ENCODE measurements around the gene KCNA2.

The KCNA2 gene

DNA sequence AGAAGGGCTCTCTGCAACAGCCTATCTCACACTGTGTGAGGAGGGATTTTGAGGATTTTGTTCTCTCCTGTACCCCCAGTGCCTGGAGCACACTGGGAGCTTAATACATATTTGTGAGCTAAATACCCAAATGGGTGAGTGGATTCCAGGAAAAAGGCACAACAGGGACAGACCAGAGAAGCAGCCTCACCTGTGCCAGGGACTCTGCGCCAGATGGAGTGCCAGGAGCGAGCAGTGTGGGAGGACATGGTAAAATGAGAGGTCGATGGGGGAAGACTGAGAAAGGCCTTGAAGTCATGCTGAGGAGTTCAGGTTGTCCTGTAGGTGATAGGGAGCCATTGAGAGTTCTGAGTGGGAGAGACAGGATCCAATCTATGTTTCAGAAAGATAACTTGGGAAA, 11.0 kb upstream of the KCNA2 start:
- TF ChIP-seq, protein P1, sequence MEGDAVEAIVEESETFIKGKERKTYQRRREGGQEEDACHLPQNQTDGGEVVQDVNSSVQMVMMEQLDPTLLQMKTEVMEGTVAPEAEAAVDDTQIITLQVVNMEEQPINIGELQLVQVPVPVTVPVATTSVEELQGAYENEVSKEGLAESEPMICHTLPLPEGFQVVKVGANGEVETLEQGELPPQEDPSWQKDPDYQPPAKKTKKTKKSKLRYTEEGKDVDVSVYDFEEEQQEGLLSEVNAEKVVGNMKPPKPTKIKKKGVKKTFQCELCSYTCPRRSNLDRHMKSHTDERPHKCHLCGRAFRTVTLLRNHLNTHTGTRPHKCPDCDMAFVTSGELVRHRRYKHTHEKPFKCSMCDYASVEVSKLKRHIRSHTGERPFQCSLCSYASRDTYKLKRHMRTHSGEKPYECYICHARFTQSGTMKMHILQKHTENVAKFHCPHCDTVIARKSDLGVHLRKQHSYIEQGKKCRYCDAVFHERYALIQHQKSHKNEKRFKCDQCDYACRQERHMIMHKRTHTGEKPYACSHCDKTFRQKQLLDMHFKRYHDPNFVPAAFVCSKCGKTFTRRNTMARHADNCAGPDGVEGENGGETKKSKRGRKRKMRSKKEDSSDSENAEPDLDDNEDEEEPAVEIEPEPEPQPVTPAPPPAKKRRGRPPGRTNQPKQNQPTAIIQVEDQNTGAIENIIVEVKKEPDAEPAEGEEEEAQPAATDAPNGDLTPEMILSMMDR (IDR thresholded peaks at IDR 0.05; ENCODE audit: low read depth, low read length): no peak
- no peak for DNase-seq (ENCODE audit: extremely low read depth, low read depth)

DNA sequence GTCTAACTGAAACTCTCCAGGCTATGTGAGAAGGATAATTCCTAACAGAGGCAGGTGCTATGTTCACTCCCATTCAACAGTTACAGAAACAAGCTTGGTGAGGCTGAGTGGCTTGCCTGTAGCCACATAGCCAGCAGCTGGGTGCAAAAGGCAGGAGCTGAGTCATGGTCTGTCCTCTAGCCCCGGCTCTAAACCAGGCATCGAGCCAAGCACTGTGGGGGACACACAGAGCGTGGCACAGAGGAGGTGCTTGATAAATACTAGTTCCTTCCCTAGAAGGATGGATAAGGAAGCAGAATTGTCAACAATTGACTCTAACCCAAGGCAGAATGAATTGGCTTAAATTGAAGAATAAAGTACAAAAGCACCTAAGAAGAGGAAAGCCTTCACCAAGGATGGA, 10.4 kb upstream of the KCNA2 start:
- TF ChIP-seq, protein P1 (IDR thresholded peaks at IDR 0.05; ENCODE audit: low read depth, low read length): no peak
- no peak for DNase-seq (ENCODE audit: extremely low read depth, low read depth)

DNA sequence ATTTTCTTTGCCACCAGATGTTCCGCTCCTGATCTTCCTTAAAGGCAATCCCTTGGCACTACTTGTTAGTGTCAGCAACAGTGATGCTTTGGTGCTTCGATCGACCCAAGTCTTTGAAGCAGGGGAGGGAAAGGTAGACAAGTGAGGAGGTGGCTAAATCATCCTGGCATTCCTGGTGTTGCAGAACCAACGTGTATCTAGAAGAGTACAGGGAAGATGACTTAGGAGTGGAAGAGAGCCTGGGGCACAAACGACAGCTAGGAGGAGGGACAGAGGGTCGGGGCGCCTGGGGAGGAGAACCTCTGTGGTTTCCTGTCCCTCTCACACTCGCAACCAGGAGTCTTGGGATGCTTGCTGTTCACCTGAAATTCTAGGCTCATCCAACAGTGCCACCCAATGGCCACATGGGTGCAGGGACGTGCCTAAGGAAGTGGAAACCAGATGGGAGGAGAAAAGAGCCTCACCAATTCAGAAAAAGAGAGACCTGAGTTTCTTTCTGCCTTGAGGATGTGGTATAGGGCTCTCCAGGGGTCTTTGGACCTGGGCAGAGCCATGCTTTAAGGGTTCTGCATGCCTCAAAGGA, 9.5 kb upstream of the KCNA2 start:
- DNase-seq (ENCODE audit: extremely low read depth, low read depth): peak; percentile 11
- TF ChIP-seq, protein P1 (IDR thresholded peaks at IDR 0.05; ENCODE audit: low read depth, low read length): peak; percentile 62

DNA sequence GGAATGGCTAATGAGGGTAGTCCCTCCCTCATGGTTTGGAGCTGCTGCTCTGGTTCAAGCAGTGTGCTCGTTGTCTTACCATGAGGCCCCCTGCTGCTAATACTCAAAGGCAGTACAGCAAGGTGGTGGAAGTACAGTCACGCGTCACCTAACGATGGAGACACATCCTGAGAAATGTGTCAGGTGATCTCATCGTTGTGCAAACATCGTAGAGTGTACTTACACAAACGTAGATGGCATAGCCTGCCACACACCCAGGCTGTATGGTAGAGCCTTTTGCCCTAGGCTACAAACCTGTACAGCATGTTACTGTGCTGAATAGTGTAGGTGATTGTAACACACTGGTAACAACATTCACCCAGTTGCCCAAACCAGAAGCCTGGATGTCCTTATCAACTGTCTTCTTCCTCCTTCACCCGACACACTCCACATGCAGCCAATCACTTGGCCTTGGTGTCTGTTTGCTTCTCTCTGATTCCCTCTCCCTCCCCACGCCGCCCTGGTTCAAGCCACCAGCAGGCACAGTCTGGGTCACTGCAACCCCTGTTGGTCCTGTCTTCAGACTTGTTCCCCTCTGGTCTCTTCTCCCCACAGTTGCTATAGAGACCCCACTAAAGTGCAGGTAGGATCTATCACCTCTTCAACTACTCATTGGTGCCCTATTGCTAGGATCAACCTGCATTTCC, 6.0 kb upstream of the KCNA2 start:
- no peak for DNase-seq (ENCODE audit: extremely low read depth, low read depth)
- TF ChIP-seq, protein P1 (IDR thresholded peaks at IDR 0.05; ENCODE audit: low read depth, low read length): no peak

DNA sequence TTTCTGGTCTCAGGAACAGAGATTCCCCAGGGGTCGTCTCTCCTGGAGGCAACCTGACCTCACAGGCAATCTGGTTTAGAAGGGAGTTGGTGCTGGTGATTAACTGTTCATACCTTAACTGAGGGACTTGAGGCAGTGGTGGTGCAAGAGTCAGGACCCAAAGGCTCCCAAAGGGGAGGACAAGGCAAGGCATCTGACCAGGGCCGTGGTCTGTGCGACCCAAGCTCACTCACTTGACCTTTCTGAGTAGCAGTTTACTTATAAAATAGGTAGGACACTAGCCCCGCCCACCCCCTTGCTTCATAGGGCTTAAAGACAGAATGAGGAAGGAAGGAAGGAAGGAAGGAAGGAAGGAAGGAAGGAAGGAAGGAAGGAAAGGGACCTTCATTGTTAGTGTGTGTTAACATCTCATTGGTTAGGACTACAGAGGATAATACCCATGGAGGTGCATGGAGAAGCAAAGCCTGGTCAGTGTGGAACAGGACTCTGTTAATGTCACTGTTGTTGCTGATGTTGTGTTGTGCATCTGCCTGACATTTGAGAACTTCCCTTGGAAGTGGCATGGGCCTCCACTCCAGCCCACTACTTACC, 4.6 kb upstream of the KCNA2 start:
- TF ChIP-seq, protein P1 (IDR thresholded peaks at IDR 0.05; ENCODE audit: low read depth, low read length): no peak
- DNase-seq (ENCODE audit: extremely low read depth, low read depth): no peak

DNA sequence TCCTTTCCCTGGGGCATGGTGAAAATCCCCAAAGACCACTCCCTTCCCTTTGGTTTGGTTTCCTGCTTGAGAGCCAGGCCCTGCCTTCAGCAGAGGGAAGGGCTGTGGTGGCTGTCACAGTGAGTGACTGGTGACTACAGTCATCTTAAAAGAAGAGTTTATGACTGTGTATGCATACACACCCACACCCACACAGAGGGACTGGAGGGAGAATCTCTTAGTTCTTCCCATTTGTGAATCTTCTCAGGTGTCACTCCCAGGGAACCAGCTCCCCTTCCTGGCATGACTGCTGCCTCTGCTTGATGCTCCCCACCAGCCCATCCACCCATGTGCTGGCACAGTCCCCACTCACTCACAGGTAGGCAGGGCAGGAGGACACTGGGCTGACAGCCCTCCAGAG, 3.9 kb upstream of the KCNA2 start:
- TF ChIP-seq, protein P1 (IDR thresholded peaks at IDR 0.05; ENCODE audit: low read depth, low read length): no peak
- DNase-seq (ENCODE audit: extremely low read depth, low read depth): no peak

DNA sequence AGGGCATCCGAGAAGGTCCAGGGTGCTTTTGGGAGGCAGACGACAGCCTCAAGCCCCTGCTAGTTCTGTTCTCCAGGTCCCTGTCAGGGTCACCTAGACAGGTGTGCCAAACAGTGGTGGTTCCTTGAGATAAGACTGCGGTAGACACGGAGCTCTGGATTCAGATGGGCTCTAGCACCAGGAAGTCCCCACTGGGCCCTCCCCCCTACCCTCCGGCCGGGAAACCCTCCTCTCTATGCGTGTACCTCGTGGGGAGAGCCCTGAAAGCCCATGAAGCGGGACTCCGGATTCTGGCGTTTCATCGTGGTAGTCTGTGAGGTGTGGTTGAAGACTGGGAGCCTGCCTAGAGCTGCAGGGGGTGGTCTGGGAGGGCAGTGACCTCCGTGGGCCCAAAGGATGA, 2.1 kb upstream of the KCNA2 start:
- TF ChIP-seq, protein P1 (IDR thresholded peaks at IDR 0.05; ENCODE audit: low read depth, low read length): no peak
- DNase-seq (ENCODE audit: extremely low read depth, low read depth): no peak

All from AG09319 (cell line).